NCI-H1436 (cell line): ENCODE measurements around the gene ZNF618.
"Not testable (repeated sequence)": the region's sequence is repeated elsewhere in the genome, so short reads cannot be mapped to it uniquely, and the experiment has no call there.

Experiments used
- DNase-seq: peaks from one replicate; lab custom pipeline; 2025; lab: John Stamatoyannopoulos, UW

ZNF618 gene

DNA sequence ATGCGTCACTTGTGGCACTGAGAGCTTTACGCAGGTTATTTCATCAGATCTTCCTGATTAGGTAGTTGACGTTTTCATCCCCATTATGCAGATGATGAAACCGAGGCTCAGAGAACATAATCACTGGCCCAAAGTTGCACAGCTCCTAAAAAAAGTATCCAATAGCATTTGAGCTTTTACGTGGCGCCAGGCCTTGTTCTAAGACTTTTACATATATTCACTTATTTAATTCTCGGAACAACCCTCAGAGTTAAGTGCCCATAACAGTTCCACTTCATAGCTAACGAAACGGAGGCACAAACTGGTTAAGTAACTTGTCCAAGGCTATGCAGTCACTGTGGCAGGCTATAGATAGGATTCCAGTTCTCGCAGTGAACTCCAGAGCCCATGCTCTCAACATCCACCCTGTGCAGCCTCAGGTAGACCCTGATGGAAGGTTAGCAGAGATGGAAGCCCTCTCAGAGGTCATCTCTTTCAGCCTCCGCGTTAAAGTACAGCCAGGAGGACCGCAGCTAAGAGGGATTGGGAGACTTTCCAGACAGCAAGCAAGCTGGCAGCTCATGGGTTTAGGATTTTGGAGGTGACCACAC, 162.7 kb downstream of the ZNF618 start:
- DNase-seq, result no peak

- no peak for DNase-seq
Observed at GRCh38 chr9:114039484-114039883, 163.4 kb downstream of the ZNF618 start.

DNA sequence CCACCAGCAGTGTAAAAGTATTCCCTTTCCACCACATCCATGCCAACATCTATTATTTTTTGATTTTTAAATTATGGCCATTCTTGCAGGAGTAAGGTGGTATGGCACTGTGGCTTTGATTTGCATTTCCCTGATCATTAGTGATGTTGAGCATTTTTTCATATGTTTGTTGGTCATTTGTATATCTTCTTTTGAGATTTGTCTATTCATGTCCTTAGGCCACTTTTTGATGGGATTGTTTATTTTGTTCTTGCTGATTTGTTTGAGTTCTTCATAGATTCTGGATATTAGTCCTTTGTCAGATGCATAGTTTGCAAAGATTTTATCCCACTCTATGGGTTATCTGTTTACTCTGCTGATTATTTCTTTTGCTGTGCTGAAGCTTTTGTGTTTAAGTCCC, 167.6 kb downstream of the ZNF618 start:
- DNase-seq, result not testable (repeated sequence)

- no peak for DNase-seq
Observed at GRCh38 chr9:114046237-114046755, 170.2 kb downstream of the ZNF618 start.

GRCh38 chr9:114046875-114047274, 170.8 kb downstream of the ZNF618 start:
- no peak for DNase-seq

GRCh38 chr9:114047717-114048116, 171.6 kb downstream of the ZNF618 start:
- no peak for DNase-seq

GRCh38 chr9:114048533-114049415, 172.7 kb downstream of the ZNF618 start:
- no peak for DNase-seq

DNA sequence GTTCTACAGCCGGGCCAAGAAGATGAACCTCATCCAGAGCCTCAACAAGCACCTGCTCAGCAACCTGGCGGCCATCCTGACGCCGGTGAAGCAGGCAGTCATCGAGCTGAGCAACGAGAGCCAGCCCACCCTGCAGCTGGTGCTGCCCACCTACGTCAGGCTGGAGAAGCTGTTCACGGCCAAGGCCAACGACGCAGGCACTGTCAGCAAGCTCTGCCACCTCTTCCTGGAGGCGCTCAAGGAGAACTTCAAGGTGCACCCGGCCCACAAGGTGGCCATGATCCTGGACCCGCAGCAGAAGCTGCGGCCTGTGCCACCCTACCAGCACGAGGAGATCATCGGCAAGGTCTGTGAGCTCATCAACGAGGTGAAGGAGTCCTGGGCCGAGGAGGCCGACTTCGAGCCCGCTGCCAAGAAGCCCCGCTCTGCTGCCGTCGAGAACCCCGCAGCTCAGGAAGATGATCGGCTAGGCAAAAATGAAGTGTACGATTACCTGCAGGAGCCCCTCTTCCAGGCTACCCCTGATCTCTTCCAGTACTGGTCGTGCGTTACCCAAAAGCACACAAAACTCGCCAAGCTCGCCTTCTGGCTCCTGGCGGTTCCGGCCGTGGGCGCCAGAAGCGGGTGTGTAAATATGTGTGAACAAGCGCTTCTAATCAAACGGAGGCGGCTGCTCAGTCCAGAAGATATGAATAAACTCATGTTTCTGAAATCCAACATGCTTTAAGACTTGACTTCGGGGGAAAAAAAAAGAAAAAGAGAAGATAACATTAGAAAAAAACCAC, 173.5 kb downstream of the ZNF618 start:
- no peak for DNase-seq

DNA sequence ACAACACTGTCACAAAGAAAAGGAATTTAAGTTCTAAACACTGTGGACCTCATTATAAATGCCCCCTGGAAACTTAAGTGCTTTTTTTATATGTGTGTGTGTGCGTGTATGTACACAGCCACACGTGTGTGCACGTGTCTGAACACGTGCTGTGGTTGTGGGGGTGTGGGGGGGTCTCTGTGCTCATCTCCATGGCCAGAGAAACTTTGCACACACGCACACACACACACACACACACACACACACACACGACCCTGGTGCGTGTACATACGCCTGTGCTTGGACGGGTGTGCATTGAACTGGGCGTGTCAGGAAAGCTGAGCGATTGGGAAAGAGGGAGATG, 174.1 kb downstream of the ZNF618 start:
- no peak for DNase-seq

DNA sequence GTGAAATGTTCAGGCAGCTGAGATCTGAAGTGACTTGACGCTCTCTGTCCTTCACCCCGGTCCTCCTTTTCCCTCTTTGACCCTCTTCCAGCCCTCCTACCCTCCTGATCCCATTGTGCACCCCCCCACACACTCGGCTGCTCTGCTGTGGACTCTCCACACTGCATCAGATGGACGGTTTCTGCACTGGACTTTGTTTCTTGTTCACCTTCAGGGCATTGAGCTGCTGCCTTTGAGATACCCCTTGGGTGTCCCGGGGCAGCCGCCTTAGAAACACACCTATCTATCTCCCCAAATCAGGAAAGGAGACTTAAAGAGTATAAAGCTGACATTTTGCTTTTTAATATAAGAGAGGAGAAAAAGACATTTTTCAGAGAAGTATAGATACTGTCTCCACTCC, 174.5 kb downstream of the ZNF618 start:
- DNase-seq, result no peak

- no peak for DNase-seq
Observed at GRCh38 chr9:114051281-114051680, 175.2 kb downstream of the ZNF618 start.

DNA sequence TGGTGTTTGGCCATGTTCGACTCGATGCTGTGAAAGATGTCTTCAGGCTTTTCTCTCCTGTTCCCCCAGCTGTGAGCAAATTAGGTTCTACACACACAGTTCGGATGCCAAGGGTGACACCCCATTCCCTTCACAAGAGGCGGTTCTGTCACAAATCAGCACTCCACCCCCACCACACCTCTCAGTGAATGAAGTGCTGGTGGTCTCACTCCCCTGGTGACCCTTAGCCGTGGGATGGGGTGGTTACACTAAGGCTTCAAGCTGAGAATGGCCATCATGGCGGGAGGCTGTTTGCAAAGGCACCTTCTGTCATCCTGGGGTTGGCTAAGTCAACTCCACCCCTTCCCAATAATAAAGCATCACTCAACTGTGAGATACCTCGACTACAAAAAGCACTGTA, 175.6 kb downstream of the ZNF618 start:
- DNase-seq, result no peak

DNA sequence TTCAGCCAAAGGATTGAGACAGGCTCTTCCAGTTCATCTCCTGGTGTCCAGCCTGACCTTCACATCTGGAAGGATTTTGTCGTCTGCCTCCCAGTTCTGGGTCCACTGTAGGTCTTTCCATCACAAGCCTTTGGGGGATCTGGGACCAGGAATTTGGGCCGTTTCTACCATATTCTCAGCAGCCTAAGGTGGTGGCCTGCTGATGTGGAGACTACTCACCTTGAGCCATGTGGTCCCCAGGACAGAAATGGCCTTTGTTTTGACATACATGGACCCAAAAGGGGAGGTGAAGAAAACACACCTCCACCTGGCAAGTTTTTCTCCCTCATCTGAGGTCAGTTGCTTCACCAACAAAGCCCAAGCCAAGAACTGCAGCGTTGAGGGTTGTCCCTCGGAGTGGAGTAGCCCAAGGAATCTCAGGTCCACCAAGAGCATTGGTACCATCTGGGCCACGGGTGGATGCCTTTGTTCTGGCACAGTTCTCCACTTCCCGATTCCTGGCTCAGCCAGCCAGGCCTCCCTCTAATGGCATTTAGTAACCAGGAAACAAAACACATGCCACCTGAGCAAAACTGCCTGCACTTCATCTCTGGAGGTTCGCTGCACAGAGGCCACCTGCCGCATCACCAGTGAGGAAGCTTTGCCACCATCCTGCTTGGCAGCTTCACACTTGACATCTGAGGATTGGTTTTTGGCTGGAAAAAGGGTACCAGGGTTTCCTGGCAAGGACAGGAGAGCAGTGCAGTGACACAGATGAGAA, 177.3 kb downstream of the ZNF618 start:
- no peak for DNase-seq

GRCh38 chr9:114054191-114054690, 178.1 kb downstream of the ZNF618 start:
- DNase-seq, result no peak

DNA sequence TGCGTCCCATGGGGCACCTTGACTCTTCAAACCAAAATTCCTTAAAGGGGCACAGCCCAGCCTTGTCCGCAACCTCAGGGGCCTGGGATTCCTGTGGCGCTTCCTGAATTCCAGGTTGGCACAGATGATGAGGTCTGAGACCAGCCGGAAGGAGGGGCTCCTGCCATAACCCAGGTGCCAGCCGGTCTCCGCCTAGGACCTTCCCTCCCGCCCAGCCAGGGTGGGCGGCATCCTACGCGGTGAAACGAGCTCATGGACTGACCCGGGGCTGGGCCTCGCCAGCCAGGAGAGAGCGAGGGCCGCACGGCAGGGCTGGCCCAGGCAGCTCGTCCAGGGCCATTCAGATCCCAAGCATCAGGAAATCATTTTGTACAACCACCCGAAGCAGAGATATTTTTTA, 179.0 kb downstream of the ZNF618 start:
- no peak for DNase-seq

DNA sequence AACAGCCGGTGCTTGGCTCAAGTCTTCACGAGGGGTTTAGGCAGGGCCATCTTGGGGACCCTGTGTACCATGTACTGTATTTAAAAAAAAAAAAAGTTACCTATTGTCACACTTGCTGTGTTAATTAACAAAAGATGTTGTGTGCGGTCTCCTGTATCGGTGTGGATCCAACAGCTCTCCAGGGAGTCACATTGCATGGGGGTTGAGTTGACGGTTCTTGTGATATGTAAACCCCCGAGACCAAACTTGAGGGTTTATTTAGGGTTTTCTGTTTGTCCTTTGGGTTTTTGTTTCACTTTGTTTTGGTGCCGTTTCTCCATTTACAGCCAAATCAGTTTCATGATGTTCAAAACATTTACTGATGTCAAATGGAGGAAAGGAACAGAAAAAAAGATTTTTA, 179.8 kb downstream of the ZNF618 start:
- DNase-seq, result no peak

DNA sequence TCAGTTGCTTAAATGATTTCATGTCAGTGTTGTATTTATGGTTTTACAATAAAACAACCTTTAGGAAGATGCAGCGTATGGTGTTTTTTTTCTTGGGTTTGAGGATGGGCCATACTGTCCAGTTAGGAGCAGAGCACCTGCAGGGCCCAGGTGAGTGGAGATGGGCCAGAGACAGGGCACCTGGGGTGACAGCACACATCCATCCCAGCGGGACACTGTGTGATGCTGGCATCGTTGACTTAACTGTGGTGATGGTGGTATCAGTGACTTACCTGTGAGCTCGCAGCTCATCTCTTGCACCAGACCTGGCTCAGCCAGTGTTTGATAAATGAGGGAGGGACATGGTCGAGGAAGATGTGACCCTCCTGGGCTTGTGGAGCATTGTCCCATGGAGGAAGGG, 180.4 kb downstream of the ZNF618 start:
- no peak for DNase-seq

DNA sequence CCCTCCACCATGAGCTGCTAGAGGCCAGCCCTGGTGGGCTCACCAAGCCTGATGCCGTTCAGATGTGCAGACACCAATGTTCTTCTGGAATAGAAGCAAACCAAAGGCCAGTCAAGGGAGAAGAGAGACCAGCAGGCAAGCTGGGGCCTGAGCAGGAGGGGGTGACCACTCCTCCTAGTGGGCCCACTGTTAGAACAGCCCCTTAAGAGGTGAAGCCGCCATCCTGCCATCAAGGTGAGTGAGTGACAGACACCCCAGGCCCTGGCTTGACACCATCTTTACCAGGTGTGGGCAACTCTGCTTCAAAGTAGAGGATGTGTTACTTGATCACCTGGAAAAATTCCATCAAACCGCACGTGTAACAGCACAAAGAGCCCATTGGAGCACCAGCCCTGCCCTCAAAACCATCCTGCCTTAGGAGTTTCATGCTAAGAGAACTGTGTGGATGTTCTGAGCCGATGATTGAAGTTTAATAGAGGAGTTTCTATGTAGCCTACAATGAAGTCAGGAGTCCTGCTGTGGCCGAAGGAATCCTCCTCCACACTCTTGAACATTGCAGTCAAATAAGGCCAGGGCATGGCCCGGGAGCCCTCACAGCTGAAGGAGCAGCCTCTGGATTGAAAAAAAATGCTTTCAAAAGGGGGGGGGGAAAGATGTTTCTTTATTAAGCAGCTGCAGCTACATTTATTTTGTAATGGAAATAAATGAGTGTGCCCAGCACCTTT, 181.2 kb downstream of the ZNF618 start:
- DNase-seq, result no peak

GRCh38 chr9:114058688-114059046, 182.6 kb downstream of the ZNF618 start:
- DNase-seq, result no peak

DNA sequence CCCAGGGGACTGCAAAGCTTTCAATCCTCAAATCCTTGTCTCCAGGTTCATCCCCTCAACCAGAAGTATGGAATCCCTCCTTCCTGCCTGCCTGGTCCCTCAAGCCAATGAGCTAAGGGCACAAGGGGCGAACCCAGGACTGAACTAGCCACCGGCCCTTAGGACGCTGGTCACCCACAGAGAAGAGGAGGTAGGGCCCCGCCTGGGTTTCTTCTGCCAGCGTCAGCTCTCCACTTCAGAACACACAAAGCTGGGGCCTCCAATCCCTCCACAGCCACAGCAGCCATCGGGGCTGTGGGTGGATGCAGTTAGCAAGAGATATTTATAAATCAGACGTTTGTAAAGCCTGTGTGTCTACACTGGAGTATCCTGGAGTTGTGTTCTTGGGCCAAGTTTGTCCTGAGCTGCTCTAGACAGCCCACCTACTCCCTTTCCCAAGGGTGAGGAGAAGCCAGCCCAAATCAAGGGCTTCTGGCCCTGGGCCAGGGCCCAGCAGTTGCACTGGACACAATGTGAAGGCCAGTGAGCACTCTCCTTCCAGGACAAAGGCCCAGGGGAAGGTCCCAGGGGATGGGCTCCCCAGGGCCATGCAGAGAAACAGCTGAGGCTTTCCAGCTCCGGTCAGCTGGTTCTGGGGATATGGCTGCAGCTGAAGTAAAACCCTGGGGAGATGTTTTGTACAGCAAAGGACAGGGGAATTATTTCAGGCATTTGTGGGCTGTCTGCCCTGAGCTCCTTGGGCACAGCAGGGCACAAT, 183.1 kb downstream of the ZNF618 start:
- DNase-seq, result no peak
